SHP77 treated with DMSO at 0.1 percent for 48 hours (cell line): Measurements from ENCODE around the gene TCN2.
A peak's percentile ranks its signal among the peaks of the same experiment; 100 is the strongest.
"Not testable (repeated sequence)": the region's sequence is repeated elsewhere in the genome, so short reads cannot be mapped to it uniquely, and the experiment has no call there.

Experiments used
- DNase-seq: peaks from one replicate; lab custom pipeline; 2025; lab: John Stamatoyannopoulos, UW

Gene TCN2

DNA sequence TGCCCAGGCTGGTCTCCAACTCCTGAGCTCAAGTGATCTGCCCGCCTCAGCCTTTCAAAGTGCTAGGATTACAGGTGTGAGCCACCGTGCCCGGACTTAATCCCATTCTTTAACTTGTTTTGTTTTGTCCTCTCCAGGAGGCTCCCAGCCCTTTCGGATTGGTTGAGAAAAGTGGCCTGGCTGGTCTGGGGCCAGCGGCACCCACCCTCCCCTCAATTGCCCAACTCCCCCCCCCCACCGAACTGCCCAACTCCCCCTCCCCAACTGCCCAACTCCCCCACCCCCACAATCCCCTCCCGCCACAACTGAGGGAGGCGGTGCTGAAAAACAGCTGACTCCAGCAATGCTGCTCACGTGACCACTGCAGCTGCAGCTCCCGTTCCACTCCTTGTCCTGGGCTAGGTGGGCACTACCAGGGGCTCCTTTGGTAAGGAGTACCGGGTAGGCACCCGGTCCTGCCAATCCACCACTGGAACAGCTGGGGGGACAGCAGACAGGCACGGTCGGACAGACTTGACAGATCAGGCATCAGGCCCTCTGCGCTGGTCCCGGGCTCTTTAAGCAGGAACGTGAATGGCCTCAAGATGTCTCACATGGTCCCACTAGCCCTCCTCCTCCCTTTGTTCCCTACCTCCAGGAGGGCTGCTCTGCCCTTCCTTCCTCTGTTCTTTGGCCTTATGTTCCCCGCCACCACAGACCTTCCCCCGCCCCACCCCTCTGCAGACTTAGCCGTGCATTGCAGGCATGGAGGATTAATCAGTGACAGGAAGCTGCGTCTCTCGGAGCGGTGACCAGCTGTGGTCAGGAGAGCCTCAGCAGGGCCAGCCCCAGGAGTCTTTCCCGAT, at the start of gene TCN2:
TSS of gene TCN2 (plus strand) at position 720 of the 845 bp plus-strand sequence. CDS start 158 bp downstream, outside the sequence.
- DNase-seq, result peak; percentile 27

DNA sequence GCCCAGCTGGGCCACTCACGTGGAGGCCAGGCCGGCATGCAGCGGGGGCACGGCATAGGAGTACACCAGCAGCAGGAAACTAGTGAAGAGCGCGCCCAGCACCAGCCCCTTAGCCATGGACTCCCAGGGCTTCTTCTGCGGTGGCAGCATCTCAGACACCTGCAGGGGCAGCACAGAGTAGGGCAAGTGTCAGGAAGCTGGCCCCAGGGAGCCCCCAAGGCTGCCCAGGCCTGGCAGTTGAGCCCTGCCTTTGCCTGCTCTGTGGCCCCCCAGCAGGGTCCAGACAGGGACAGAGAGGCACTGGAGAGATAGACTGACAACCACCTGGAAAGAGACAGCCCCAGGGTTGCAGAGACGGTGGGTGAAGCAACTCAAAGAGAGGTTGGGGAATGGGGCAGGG, 49.7 kb upstream of the TCN2 start:
- no peak for DNase-seq

DNA sequence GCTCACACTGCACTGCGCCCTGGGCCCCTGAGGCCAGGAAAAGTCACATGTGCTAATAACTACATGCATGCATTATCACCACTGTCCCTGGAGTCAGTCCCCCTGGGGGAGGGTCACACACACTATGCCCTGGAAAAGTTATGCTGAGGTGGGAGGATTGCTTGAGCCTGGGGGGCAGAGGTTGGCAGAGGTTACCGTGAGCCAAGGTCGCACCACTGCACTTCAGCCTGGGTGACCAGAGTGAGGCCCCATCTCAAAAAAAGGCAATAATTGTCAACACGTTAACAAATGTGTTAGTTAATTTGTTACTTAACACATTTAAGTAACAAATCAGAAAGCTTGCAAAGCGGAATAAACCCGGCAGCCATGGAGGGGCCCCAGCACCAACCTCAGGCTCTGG, 47.1 kb upstream of the TCN2 start:
- no peak for DNase-seq

DNA sequence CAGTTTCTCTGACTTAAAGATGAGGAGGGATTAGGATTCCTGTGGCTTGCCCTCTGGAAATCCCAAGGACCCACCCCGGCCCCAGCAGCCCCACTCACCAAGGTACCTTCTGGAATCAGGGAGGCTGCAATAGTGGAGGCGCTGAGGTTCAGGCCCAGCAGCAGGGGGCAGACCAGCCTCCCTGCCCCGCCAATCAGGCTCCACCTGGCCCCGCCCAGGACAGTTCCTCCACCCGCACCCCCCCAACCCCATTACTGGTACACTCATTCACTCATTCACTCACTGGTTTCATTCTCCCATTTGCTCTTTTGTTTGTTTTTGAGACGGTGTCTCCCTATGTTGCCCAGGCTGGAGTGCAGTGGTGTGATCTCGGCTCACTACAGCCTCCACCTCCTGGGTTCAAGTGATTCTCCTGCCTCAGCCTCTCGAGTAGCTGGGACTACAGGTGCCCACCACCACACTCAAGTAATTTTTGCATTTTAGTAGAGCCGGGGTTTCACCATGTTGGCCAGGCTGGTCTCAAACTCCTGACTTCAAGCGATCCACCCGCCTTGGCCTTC, 46.3 kb upstream of the TCN2 start:
- not testable (repeated sequence) for DNase-seq

DNA sequence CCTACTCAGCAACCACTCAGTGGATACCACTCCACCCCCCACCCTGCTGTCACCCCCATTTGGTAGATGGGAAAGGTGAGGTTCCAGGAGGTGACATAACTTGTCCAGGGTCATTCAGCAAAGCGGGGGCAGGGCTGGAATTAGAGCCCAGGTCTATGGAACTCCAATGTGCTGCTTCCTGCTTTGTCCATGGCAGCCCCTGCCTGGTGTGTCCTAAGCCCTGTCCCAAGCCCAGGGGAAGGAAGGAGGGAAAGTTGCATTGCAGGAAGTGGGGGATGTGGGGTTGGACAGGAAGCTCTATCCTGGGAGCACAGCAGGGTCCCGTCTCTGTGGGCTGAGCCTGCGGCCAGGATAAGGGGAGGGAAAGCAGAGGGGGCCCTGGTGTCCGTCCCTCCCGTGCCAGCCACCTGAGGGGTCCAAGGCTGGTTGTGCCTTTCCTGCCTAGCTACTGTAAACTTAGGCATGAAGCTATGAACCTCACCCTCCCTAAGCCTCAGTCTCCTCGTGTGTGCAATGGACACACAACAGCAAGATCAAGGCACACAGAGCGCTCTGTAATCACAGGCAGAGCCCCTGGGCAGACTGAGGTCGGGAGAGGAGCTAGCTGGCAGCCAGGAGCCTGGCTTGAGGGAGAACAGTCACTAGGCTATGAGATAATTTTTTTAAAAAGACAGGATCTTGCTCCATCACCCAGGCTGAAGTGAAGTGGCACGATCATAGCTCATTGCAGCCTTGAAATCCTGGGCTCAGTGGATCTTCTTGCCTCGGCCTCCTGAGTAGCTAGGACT, 45.4 kb upstream of the TCN2 start:
- DNase-seq, result no peak

DNA sequence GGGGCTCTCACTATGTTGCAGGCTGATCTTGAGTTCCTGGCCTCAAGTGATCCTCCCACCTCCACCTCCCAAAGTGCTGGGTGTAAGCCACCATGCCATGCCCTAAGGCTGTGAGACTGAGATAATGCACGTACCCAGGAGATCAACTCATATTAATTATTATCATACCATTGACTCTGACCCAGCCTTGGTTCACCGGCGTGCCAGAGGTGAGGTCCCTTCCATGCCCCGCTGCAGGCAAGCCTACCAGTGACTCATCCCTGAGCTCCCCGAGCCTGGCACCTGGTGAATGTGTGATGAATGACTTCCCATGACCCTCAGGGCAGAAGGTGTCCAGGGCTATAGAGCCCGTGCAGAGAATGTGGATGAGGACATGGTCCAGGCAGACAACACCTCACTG, 44.6 kb upstream of the TCN2 start:
- no peak for DNase-seq

DNA sequence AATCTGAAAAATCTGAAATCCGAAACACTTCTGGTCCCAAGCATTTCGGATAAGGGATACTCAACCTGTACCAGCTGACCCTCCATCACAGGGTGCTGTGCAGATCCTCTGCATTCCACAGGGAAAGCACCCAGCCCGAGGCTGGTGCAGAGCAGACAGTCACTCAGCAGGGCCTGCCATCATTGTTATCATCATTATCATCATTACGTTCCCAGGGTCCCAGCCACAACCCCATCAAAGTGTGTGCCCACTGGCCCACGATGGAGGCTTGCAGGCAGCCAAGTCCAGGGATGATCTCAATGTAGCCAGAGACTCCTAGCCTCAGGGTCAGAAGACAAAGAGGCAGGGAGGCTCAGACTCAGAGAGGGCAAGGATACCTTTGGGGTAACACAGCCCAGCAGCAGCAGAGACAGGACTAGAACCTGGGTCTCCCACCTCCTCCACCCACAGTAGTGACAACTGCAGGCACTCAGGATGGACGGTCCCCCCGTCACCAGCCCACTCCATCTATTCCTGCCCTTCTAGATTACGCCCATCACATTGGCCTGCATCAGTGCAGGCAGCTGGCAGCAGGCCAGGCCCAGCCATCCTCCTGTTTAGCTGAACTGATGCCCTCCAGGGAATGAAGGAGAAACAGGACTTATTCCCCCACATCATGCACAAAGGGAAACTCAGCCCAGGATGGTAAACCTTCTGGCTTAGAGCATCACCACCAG, 42.8 kb upstream of the TCN2 start:
- no peak for DNase-seq

DNA sequence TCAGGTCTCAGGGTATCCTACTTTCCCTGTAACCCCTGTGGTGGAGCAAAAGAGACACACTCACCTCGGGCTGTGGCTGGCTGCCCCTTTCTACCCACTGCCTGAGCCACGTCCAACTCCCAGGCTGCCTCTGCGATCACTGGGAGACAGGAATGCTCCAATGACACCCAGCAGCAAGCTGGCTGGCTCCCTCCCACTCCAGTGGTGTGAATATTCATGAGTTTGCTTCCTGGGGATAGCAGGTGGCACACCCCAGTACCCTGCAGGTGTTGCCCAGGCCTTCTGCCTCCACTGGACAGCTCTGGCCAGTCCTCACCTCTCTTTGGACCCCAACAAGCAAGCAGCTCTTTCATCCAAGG, 42.2 kb upstream of the TCN2 start:
- no peak for DNase-seq

DNA sequence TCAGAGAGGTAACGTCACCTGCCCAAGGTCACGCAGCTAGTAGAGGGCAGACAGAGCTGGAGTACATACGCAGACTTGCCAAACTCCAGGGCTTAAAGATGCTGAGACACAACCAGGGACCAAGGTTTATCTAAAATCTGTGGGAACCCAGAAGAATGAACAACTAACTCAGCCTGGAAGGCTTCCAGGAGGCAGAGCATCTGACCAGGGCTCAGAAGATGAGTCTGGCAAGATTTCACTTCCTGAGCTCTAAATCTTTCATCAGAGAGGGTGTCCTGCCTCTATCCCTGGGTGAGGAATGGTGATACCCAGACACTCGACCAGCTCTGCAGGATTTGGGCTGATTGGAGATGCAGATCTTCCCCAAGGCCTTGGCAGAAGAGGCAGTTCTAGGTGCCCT, 41.6 kb upstream of the TCN2 start:
- no peak for DNase-seq

DNA sequence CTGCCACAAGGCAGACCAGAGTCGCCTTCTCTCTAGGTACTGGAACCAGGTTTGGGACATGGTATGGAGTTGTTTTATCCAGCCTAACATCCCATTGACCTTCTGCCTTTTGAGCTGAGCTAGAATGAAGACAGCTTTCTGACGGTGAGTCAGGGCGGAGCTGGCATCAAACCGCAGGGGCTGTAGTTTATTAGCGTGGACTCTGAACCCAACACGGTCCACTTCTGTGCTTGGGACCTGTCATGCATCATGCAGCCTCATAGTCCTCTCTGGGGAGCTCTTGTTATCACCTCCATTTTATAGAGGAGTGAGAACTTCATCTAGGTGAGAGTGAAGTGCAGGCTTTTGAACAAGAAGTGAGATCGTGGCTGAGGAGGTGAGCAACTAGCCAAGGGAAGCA, 40.8 kb upstream of the TCN2 start:
- no peak for DNase-seq

DNA sequence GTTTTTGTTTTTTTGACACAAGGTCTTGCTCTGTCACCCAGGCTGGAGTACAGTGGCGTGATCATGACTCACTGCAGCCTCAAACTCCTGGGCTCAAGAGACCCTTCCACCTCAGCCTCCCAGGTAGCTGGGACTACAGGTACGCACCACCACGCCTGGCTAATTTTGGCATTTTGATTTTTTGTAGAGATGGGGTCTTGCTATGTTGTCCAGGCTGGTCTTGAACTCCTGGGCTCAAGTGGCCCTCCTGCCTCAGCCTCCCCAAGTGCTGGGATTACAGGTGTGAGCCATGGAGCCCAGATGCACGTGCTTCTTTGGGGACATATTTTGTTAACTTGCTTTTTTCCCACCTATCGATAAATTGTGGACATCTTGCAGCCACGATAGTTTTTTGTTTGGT, 39.7 kb upstream of the TCN2 start:
- DNase-seq, result not testable (repeated sequence)

DNA sequence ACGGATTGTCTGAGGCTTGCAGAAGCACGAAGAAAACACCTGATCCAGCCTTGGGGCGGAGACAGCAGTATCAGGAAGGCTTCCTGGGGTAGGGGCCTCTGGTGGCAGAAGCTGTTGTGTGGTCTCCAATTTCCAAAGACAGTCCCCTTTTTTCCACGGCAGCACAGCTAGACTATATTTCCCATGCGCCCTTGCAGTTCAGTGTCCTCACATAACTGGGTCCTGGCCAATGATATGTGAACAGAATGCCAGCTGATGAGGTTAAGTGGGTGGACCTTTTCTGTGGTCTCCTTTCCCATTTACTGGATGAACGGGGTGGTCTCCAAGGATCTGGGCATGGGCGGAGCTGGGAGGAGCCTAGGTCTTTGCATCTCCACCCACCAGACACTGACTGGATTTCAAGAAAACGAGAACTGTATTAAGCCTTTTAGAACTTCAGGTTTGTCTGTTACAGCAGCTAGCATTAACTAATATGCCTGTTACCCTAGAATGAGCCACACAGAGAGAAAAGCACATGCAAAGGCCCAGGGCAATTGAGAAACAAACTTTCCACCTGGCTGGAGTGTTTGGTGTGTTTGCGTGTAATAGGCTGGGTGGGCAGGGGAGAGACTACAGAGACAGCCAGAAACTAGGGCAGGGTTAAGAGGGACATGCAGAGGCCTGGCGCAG, 38.7 kb upstream of the TCN2 start:
- DNase-seq, result no peak

DNA sequence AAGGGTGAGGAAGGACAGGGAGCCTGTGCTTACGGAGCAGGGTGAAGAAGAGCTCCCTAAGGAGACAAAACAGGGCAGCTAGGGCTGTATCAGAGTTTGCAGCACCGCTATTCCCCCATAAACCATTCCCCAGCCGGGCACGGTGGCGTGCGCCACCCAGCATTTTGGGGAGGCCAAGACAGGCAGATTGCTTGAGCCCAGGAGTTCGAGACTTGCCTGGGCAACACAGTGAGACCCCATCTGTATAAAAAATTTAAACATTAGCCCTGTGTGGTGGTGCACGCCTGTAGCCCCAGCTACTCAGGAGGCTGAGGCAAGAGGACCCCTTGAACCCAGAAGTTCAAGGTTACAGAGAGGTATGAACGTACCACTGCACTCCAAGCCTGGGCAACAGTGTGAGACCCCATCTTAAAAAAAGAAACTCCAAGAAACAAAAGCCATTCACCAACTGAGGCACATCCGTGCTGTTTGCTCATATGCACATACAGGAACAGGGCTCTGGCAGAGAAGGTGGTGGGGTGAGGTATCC, 37.2 kb upstream of the TCN2 start:
- DNase-seq, result no peak

DNA sequence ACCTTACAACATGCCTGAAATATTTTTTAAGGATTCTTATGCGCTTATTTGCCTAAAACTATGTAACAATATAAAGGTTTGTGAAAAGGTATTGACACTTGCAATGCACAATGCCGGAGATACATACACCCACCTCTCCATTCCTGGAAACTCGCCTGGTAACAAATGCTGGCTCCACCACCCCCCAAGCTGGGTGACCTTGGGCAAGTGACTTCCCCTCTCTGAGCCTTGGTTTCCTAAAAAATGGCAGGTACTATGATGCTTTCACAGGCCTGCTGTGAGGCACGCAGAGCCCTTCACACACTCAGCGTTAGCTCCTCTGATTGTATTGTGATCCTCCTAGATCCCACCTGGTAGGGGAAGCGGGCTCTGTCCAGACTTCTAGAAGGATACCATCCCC, 34.8 kb upstream of the TCN2 start:
- DNase-seq, result no peak

DNA sequence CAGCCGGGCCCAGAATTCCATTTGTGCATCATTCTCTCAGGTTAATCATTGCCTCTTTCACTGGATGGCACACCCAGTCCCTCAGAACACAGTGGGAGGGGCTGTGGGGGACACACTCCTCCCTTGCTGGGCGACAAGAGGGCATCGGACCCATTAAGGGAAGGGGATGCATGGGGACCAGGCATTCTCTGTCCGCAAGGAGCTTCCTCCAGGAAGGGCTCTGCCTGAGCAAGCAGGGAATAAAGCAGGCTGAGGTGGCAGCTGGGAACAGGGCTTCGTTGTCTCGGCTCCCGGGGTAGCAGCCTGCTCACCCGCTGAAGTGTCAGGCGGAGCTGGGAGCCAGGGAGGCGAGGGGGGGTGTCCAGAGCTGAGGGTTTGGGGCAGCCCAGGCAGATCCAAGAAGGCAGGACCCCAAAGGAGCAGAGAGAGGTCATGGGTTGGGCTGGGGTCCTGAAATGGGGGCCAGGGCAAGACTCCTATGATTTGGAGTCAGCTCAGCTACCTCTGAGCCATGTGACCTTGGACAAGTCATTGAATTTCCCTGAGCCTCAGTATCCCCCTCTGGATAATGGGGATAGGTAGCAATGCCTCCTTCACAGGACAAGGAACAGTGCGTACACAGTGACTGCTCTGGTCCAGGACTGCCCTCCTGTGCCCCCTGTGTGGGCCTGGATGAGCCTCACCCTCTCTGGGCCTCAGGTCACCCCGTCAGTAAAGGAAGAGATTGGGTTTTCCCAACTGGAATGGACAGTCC, 34.0 kb upstream of the TCN2 start:
- DNase-seq, result no peak

DNA sequence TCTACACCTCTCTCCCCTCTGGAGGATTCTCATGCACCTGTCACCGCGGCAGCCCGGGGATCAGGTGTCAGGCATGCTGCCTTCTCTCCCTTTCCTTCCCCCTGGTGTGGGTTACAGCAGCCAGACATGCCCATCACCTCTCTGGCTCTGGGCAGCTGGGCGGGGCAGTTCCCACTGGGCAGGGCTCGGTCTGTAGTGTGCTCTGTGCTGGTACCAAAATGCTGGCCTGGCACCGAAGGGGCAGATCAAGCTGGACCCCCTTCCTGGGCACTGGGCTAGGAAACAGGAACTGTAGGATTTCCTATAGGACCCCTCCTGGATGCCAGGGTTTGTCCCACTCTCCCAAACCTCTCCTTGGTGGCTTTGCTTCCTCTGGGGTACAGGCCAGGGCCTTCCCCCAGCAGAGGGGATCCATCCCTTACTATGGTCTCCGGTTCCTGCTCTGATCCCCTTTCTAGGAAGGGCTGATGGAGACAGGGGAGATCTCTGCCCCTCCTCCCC, 33.3 kb upstream of the TCN2 start:
- DNase-seq, result no peak

DNA sequence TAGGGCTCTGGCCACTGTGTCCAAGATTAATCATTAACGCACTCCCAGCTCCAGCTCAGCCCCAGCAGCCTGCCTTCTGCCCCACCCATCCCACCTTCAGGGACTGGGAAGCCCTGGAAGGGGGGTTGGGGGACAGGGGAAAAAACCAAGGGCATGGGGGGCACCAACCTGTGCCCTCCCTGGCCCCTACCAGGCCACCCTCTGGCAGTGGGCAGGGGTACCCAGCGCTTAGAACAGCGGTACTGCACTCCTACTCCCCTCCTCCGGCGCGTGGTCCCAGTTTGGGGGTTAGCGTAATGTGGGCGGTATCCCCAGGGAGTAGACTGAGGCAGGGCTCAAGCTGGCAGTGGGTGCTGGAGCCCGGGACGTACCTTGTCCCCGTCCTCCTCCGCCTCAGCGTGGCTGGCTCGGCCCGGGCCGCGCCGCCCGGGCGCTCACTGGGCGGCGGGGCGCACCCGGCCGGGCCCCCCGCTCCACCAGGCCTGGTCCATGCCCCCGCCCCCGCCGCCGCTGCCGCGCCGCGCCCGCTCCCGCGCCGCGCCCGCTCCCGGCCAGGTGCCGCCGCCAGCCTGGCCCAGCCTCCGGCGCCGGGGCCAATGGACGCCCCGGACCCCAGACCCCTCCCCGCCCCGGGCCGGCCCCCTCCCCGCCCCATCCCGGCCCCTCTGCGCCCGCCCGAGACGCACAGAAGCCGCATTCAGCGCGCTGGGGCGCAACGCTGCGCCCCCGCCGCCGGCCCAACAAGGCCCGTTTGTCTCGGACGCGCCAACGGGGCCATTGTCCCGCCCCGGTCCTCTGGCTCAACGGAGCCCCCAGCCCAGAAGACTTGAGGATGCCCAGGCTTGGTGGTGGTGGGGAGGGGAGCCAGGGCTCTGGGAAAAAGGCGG, 32.6 kb upstream of the TCN2 start, which contains the start of gene GAL3ST1:
TSS of gene GAL3ST1 (minus strand) at position 571 of the 887 bp plus-strand sequence. CDS start 17,273 bp downstream, outside the sequence.
- no peak for DNase-seq

DNA sequence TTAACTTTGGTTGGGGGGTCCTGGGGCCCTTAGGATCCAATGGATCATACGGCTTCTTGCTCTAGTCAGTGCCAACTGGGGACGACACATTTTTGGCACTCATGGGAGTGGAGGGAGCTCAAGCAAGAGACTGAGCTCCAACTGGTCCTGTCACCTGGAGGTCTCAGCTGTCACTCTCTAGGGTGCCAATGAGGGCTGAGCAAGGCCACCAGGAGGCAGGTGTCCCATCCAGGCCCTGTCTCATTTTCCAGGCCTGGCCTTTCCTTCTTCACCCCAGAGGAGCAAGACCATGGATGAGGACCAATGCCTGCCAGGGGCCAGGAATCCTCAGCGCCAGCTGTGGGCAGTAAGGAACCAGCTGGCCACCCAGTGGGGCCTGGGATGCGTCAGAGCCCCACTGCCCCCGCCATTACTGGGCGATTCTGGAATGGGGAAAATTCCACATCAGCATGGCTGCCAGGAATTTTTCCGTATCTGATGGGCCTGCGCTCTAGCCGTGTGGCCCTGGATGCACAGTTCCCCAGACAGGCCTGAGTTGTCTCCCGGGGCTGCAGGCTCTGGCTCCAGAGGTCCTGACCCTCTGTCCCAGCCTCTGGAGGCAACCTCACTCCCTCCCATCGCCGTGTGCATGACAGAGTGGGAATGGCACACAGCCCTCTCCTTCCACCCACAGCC, 31.8 kb upstream of the TCN2 start:
- no peak for DNase-seq

DNA sequence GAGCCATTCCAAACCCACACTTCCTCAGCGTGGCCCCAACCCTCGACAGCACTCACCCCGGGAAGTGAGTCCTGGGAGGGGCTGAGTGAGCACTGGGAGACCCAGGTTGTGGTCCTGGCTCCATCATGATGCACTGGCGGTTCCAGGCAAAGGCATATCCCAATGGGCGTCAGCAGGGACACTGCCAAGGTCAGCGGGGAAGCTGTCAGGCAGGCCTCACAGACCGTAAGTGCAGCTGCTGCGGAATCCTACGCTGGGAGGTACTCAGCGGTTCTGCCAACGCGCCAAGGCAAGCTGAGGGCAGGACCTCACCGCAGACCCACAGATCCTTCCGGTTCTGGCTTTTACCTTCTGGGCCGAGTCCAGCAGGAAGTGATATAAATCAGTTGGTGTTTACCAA, 31.1 kb upstream of the TCN2 start:
- no peak for DNase-seq
